ENCODE results near the gene TDRKH.

- no peak for TF ChIP-seq CTCF (IDR thresholded peaks at IDR 0.05 in 2 of 3, conservative IDR thresholded peaks at IDR 0.05 in 1 of 3; ENCODE audit: borderline replicate concordance in 1 of 3, insufficient read depth in 1 of 3, low read depth in 2 of 3, low read length in 2 of 3)
- no peak for TF ChIP-seq POLR2AphosphoS5 (IDR thresholded peaks at IDR 0.05; ENCODE audit: low read depth, low read length)
- TF ChIP-seq, protein P1, sequence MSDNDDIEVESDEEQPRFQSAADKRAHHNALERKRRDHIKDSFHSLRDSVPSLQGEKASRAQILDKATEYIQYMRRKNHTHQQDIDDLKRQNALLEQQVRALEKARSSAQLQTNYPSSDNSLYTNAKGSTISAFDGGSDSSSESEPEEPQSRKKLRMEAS (IDR thresholded peaks at IDR 0.05), result no peak
- TF ChIP-seq, protein P2, sequence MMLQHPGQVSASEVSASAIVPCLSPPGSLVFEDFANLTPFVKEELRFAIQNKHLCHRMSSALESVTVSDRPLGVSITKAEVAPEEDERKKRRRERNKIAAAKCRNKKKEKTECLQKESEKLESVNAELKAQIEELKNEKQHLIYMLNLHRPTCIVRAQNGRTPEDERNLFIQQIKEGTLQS (IDR thresholded peaks at IDR 0.05), result no peak
- no peak for TF ChIP-seq RAD21 (IDR thresholded peaks at IDR 0.05; ENCODE audit: low read depth)
- no peak for TF ChIP-seq POLR2A (IDR thresholded peaks at IDR 0.05; ENCODE audit: borderline replicate concordance, extremely low read depth, insufficient read depth, insufficient read length)
- no peak for TF ChIP-seq REST (IDR thresholded peaks at IDR 0.05; ENCODE audit: low read depth)
- TF ChIP-seq ZNF274 (IDR thresholded peaks at IDR 0.05; ENCODE audit: low read depth, low read length), result no peak
- no peak for TF ChIP-seq YY1 (IDR thresholded peaks at IDR 0.05; ENCODE audit: extremely low read depth, insufficient replicate concordance, low read depth, low read length)
Observed at GRCh38 chr1:151802372-151802771, 12.1 kb upstream of the TDRKH start.

All from HCT116 (cell line).